Spleen (tissue), 7 donors: ENCODE data around the gene SULT1A3.
"Not testable (repeated sequence)": the region's sequence is repeated elsewhere in the genome, so short reads cannot be mapped to it uniquely, and the experiment has no call there.

Experiments used
- POLR2A ChIP-seq, 3 donors: fragments of 450-650 bp; IDR thresholded peaks; one replicate each; pipeline ENCODE4 v1.5.1; 2017; ENCODE audit warnings: antibody characterized with exemption in 3 of 3, mild to moderate bottlenecking in 1 of 3
- TF ChIP-seq, protein P1 (sequence below), 11 experiments: fragments of 200-600 bp in 7 of 11; fragments of 450-650 bp in 4 of 11; sonication (generic) in 4 of 11; IDR thresholded peaks in 8 of 11; conservative IDR thresholded peaks in 3 of 11; 1 replicate in 7 of 11; 2 replicates in 4 of 11; pipeline versions ENCODE4 v1.4.0 to v1.8.0; 2016 to 2021; ENCODE audit warnings: antibody characterized with exemption in 11 of 11, inconsistent platforms in 4 of 11, mild to moderate bottlenecking in 1 of 11
- donor health status: DM: no; HTN: no; CAD: no; lungs with moderate emphysema.
- donor health status: DM: no; HTN: no; CAD: no.
- donor health status: DM: no; HTN: no; CAD: no.

DNA sequence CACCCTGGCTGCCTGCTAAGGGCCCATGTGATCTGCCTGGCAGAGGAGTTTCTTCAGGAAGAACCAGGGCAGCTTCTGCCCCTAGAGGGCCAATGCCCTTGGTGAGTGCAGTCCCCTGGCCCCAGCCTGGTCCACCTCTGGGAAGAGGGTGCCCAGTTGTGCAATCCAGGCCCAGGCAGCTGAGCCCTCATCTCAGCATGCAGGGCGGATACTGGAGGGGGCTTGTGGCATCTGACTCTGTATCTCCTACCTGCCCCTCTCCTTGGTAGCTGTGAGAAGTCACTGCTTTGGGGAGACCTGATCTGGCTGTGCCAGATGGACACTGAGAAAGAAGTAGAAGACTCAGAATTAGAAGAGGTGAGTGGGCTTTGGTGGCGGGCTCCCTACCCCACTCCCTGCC, 2.1 kb upstream of the SULT1A3 start:
- not testable (repeated sequence) for TF ChIP-seq POLR2A (IDR thresholded peaks at IDR 0.05)
- TF ChIP-seq, protein P1, sequence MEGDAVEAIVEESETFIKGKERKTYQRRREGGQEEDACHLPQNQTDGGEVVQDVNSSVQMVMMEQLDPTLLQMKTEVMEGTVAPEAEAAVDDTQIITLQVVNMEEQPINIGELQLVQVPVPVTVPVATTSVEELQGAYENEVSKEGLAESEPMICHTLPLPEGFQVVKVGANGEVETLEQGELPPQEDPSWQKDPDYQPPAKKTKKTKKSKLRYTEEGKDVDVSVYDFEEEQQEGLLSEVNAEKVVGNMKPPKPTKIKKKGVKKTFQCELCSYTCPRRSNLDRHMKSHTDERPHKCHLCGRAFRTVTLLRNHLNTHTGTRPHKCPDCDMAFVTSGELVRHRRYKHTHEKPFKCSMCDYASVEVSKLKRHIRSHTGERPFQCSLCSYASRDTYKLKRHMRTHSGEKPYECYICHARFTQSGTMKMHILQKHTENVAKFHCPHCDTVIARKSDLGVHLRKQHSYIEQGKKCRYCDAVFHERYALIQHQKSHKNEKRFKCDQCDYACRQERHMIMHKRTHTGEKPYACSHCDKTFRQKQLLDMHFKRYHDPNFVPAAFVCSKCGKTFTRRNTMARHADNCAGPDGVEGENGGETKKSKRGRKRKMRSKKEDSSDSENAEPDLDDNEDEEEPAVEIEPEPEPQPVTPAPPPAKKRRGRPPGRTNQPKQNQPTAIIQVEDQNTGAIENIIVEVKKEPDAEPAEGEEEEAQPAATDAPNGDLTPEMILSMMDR (IDR thresholded peaks at IDR 0.05 in 8 of 11, conservative IDR thresholded peaks at IDR 0.05 in 3 of 11): not testable (repeated sequence)
